Stimulated activated CD4-positive, alpha-beta T cell treated with anti-CD3 and anti-CD28 coated beads, Interleukin-15, amount 100 ng/mL, for 24 hours (primary cell): Measurements from ENCODE around the gene RCHY1.
"Not testable (repeated sequence)": the region's sequence is repeated elsewhere in the genome, so short reads cannot be mapped to it uniquely, and the experiment has no call there.

Experiments
- DNase-seq: peaks from one replicate; pipeline ENCODE4 v3.0.0-alpha.2; 2020

Gene RCHY1

DNA sequence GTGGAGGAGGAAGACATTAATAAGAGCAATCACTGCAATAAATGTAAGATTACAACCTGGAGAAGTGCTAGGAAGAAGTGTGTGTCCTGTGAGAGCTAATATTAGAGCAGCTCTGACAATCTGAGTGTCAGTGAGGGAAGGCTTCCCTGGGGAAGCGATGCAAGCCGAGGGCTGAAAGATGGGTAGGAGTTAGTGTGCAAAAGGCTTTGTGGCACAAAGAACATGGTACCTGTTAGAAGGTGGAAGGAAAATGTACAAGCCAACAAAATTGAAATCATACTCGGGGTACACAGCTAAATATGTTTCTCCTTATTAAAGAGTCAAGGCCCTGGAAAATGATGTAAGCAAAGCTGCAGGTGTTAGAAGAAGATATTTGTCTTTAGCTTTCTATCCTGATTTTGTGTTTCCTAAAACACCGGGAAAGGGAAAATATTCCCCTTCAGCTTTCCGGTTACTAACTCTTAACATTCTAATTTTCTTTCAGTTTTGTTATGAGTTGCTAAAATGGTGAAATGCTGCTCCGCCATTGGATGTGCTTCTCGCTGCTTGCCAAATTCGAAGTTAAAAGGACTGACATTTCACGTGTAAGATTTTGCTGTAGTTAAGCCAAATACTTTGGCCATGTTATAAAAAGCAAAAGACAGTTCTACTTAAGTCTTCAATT is 878 bp upstream of the RCHY1 start:
- DNase-seq: peak; percentile 26

DNA sequence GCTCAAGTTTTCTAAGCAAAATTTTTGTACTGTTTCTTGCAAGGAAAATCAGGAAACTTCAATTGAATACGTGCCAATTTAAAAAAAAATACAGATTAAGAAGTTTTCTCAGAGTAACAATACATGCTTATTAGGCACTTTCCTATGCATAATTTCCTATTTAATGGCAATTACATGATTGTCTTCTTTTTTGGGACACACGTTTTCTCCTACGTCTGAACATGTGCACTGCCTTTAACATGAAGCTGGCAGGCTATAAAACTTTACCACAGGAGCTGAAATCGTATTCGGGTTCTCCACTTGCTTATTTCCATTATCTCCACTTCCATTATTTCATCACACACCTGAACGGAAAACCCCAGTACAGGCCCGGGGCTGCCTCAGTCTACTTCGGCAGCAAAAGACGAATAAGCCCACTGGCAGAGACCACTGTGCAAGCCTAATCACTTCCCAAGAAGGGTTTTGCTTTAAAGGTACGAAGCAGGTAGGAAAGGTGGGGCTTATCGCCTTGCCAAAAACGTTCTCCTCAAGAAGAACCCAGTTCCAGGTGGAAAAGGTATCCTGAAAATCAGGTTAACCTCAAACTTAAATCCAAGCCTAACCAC is 575 bp downstream of the RCHY1 start:
- no peak for DNase-seq

DNA sequence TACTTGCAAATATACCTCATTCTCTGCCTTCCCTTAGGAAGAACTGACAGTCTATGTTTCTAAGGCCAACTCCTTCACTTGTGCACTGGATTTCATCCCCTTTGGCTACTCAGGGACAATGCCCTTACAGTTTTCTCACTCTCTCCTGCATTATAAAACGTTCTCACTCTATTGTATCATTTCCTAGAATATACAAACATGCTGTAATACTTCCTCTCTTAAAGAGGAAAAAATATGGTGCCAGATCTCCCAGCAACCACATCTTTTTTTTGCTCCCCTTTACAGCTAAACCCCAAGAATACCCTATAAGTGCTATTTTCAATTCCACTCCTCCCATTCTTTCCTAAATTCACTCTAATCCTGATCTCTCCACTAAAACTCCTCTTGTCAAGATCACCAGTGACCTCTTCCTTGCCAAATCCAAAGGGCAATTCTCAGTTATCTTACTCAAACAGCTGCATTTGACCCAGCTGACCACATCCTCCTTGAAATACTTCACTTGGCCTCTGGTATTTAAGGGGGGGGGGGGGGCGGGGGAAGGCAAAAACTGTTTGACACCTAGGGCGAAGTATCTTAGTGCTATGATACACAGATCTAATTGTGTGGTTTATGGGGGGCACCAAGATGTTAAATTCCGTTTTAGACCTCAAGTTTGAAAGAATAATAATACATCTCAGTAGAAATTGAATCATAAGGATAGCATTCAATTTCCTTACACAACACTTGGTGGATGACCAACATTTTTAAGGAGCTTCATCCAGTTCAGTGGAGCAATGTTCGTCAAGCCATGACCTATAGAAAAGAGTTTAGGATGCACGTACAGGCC is 1.6 kb downstream of the RCHY1 start:
- DNase-seq: no peak

DNA sequence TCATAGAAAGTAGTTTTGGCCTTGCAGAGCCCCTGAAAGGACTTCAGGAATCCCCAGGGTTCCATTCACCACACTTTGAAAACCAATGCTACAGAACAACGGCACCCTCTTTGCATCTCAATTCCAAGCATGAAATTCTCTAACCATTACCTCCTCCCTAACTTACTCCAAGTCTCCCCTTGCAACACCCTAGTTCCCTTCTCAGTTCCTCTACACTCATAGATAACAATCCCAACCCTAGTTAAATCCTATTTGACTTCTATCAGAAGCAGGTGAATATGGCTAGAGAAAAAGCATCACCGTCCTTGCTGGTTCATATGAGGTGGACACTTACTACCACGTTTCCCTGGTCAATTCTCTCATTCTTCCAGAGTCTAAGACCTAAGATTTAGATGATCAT is 2.4 kb downstream of the RCHY1 start:
- no peak for DNase-seq

DNA sequence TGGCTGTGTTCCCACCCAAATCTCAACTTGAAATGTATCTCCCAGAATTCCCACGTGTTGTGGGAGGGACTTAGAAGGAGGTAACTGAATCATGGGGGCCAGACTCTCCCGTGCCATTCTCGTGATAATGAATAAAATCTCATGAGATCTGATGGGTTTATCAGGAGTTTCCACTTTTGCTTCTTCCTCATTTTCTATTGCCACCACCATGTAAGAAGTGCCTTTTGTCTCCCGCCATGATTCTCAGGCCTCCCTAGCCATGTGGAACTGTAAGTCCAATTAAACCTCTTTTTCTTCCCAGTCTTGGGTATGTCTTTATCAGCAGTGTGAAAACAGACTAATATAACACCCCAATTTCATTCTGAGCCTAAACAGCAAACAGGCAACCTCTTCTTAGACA is 4.6 kb downstream of the RCHY1 start:
- not testable (repeated sequence) for DNase-seq

DNA sequence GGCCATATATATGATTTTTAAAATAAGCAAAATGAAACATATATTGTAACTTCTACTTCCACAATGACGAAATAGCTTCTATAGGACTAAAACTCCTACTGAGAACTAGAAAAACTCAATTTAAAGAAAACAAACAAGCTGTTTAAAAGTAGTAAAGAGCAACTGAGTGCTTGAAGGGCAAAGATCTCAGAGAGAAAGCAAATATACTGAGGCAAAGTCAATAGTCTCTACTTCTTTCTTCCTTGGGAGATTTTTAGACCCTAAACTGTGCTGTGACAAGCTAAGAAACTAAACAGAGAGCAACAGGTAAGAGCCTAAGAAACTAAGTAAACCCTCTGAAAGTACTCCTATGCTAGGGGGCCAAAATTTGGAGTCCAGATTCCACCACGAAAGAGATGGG is 8.6 kb downstream of the RCHY1 start:
- no peak for DNase-seq

DNA sequence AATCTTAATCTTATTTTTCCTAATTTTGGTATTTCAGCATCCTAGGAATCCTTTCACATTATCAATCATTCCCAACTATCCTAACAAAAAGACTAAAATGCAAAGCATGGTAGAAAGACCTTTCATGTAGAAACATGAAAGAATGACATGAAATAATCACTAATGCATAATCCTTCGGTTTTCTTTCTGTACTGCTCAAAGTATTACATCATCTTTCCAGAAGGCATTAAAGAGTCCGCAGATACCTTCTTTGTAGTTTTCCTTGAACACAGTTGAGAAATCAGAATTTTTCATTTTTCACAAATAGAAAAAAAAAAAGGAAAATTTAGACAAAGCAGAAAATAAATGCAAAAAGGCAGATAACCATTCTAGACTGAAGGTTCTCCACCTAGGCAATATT is 11.5 kb downstream of the RCHY1 start:
- no peak for DNase-seq

DNA sequence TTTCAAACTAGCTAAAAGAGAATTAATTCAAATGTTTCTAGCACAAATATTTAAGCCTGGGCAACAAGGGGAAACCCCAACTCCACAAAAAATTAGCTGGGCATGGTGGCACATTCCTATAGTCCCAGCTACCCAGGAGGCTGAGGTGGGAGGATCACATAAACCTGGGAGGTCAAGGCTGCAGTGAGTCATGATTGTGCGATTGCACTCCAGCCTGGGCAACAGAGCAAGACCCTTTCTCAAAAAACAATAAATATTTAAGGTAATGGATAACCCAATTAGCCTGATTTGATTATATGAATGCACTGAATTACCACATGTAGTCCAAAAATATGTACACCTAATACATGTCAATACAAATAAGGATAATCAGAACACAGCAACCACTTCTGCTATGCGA is 14.3 kb downstream of the RCHY1 start:
- DNase-seq: no peak

DNA sequence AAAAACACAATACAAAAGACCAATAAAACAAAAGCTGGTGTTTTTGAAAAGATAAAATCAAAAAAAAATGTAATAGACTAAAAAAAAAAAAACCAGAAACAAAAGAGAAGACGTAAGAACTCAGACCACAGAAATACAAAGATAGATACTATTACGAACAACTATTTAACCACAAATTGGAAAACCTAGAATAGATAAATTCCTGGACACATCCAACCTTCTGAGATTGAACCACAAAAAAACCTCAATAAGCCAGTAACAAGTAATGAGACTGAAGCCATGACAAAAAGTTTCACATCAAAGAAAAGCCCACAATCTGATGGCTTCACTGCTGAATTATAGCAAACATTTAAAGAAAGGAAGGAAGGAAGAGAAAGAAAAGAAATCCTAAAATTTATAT is 16.2 kb downstream of the RCHY1 start:
- no peak for DNase-seq

DNA sequence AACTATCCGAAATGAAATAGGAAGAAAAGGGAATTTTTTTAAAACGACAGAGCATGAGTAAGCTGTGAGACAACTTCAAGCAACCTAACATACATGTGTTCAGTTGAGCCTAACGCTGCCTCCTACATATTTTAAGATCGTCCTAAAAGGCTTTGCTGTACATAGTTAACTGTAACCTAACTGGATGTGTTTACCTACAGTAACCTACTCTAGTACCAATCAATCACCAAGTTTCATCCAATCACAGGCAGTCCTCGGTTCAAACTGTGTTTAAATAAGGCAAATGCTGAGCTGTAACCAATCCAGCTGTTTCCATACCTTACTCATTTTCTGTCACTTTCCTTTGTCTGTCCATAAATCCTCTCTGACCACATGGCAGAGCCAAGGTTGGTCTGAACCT is 17.1 kb downstream of the RCHY1 start:
- no peak for DNase-seq

DNA sequence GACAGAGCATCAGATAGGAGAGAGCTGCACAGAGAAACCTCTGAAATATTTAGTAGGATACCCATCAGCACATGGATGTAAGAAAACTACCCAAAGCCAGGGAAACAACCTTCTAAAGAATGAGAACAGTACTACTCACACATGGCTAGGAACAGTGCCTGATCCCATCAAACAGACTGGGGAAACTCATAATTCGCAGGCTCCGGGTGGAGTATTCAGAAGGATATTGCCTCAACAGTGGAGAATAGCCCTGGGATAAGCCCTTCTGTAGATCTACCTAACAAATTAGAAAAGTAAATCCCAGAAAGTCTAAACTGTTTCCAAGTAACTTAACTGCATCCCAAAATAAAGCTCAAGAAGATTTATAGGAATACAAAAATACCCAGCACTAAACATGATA is 17.8 kb downstream of the RCHY1 start:
- DNase-seq: no peak

DNA sequence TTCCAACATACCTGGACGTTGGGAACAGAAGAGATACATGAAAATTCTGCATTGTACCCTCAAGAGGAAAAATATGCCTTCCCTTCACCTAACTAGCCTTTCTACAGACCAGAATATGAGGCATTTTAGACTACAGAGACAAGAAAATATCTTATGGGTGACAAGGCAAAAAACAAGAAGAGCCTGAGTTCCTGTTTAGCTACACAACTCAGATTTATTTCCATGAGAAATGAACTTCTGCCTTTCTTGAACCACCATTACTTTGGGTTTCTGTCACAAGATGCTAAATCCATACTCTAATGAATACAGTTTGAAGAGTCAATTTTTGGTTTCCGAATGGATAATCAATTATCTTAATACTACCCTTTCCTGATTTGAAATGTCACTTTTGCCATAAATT is 18.7 kb downstream of the RCHY1 start:
- DNase-seq: no peak

DNA sequence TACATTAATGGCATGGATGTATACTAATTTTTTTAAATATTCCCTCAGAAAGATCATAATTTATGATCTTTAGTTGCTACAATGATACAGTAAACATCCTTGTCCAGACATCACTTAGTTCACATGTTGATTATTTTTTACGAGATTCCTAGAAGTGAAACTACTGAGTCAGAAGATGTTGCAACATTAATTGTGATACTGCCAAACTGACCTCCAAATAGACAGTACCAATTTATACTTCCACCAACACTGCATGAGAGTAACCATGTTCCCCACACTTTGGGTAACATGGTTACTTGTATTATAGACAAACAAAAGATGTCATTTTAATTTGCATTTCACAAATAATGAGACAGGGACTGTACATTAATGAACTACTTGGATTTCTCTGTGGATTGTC is 19.6 kb downstream of the RCHY1 start:
- DNase-seq: no peak

DNA sequence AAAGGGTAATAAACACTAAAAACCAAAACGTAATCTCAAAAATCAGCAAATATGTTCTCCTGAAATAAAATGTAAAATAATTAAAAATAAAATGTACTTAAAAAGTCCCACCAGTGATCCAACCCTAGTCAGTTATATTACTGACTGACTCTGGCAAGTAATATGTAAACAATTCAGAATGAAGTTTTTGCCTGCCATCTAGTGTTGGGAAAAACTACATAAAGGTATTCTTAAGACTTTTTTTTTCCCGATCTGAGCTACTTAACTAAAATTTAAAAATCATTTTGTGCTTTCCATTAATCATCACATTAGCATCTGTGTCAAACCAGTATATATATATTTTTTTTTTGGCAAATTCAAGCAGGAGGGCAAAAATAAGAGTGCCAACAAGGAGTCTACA is 24.0 kb downstream of the RCHY1 start:
- DNase-seq: no peak

DNA sequence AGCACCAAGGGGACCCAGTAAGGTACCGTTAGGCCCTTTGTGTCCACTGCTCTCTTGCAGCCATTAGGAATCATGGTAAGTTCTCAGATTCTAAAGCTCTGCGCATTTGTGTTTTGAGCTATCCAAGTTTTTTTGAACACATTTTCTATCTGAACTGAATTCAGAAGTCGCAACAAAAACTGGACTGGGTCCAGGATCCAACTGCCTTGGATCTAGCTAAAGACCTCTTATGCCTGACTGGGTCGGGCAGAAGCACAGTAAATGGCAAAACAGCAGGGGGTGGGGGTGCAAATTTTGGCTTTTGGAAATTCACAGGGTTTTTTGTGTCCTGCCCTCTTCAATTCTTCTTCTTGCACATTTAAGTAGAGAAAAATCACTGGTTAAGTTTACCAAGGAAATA is 30.0 kb downstream of the RCHY1 start:
- no peak for DNase-seq

DNA sequence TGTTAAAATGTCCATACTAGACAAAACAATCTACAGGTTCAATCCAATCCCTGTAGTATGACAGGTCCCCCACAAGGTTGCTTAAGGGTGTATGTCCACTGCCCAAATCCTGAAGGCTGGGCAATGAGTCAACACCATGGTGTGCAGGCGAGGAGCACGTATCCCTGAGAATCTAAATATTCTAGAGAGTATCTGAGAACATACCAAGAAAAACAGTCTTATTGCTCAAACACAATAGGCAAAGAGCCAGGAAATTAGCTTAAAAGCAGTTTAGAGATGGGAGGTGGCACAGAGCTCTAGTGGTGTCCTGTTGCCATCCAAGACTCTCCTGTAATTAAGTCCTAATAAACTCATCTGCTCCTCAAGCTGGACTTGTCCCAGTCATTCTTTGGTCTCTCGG is 37.0 kb downstream of the RCHY1 start:
- DNase-seq: no peak

DNA sequence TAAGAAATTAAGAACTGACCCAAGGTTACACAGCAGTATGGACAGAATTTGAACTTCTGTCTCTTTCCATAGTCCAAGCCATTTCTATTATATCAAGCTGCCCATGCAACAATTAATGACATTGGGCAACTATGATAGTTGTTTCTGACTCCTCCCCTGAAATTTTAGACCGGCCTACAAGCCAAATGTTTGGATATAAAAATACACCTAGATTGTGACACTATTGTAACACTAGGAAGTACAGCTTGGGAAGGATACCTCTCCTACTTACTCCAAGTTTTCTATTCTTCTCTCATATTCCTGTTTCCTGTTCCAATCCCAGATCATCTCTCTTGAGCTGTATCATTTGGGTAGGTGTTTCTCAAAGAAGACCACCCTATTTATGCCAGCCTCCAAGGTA is 43.5 kb downstream of the RCHY1 start:
- DNase-seq: no peak

DNA sequence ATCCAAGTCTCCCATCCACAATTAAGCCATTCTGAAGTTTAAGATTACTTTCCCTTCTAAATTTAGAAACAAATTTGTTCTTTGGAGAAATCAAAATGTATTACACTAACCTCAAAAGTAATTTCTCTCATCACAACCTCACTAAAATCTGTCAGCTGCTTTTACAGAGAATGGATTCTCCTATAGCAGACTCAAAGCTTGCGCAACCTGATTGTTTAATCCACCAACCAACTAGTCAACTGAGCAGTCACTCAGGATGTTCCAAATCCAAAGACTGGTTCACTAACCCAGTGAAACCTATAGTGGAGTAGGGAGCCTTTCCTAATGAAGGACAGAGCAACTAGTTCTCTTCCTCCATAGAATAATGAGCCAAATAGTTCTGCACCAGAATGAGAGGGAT is 44.3 kb downstream of the RCHY1 start:
- DNase-seq: no peak

DNA sequence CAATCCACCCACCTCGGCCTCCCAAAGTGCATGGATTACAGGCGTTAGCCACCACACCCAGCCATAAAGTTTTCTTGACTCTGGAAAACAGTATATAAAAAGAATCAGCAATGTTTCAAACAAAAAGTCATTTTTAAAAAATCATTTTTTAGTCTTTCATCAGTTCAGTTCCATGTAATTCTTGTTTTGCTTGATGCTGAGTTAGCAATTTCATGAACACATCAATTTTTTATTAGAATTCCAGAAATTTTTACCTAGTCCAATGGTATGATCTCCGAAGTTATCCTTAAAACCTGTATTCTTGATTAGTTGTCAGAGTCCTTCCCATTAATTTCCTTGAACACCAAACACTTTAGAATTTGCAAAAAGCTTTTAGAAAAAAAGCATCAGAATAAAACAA is 56.8 kb downstream of the RCHY1 start:
- no peak for DNase-seq

DNA sequence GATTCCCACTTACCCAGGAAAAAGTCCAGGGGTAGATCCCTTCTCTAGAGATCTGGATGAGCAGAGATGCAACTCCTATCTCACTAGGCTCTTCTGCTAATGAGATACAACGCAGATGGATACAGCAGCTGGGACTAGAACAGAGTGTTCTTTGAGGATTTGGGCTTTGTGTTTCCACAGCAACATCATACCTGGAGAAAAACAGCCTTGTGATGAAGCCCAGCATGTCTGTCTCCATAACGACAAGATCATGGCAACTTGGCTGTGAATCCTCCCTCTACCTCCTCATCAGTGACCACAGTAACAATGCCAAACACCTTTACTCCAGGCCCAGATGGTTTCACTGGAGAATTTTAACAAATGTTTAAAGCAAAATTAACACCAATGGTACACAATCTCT is 80.1 kb downstream of the RCHY1 start:
- no peak for DNase-seq

DNA sequence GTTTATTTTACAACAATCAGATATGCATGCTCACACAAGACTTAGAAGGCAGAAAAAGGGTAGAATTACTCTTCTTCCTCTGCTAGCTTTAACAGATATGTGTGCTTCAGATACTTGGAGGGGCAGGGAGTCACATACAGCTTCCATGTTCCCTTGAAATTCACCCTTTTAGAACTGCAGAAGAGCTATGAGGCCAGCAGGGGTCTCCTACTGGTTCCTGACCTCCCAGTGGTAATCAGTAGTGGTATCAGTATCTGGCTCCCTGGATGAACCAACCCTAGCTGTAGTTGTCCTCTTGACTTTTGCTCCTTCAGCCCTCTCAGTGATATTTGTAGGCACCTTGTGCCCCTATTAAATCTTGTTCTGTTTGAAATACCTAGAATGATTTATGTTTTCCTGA is 81.5 kb downstream of the RCHY1 start:
- no peak for DNase-seq

DNA sequence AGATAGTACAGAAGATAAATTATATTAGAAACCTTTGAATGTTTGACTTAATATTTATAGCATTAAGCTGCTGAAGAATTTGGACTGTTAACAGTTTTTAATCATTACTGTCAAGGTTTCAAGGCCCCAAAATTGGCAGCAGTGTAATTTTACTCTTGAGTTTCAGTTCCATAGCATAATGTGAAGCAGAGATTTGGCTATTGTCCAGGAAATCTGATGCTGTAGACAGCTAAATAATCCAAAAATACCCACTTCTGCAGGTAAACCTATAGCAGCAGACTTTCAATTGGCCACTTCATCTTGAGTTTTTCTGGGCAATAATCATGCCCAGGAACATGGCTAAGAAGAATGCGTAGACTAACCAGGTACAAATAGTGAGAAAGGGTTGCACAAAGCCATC is 85.0 kb downstream of the RCHY1 start:
- DNase-seq: no peak
